Astrocyte of the spinal cord (primary cell): Measurements from ENCODE around the gene MXD4.

Experiments used
- DNase-seq: peaks from one replicate; pipeline ENCODE4 v3.0.0; 2011; ENCODE audit warnings: low read depth, low spot score
- H3K4me3 ChIP-seq: 2 replicates; pipeline ENCODE4 v1.5.1; 2011; ENCODE audit warnings: low read depth, mild to moderate bottlenecking, low read length, moderate library complexity
- in situ Hi-C: cut with HindIII; loops from 2 replicates; pipeline ENCODE4 v1.10.0; 2017; ENCODE audit warnings: low sequenced_read_pairs
- TF ChIP-seq, protein P1 (sequence below): IDR thresholded peaks from 2 replicates; pipeline ENCODE4 v1.5.1; 2012; ENCODE audit warnings: low read depth, mild to moderate bottlenecking, low read length, inconsistent platforms

The MXD4 gene

GRCh38 chr4:2250357-2251072 is 11.4 kb downstream of the MXD4 start:
- DNase-seq, result no peak
- in situ Hi-C loops, result no loop called here
- H3K4me3 ChIP-seq, result no peak overlapping the region
- TF ChIP-seq, protein P1, sequence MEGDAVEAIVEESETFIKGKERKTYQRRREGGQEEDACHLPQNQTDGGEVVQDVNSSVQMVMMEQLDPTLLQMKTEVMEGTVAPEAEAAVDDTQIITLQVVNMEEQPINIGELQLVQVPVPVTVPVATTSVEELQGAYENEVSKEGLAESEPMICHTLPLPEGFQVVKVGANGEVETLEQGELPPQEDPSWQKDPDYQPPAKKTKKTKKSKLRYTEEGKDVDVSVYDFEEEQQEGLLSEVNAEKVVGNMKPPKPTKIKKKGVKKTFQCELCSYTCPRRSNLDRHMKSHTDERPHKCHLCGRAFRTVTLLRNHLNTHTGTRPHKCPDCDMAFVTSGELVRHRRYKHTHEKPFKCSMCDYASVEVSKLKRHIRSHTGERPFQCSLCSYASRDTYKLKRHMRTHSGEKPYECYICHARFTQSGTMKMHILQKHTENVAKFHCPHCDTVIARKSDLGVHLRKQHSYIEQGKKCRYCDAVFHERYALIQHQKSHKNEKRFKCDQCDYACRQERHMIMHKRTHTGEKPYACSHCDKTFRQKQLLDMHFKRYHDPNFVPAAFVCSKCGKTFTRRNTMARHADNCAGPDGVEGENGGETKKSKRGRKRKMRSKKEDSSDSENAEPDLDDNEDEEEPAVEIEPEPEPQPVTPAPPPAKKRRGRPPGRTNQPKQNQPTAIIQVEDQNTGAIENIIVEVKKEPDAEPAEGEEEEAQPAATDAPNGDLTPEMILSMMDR, result no peak

- no peak for DNase-seq
- TF ChIP-seq, protein P1, result no peak
- H3K4me3 ChIP-seq, result no peak overlapping the region
- in situ Hi-C loops, result no loop called here
These were observed 12.2 kb downstream of the MXD4 start for GRCh38 chr4:2249526-2250356.

GRCh38 chr4:2248821-2249261 is 13.1 kb downstream of the MXD4 start:
- no peak for DNase-seq
- TF ChIP-seq, protein P1, result no peak
- in situ Hi-C loops, result no loop called here
- no peak overlapping the region for H3K4me3 ChIP-seq

GRCh38 chr4:2248044-2248780 is 13.7 kb downstream of the MXD4 start:
- no peak for DNase-seq
- in situ Hi-C loops, result no loop called here
- no peak overlapping the region for H3K4me3 ChIP-seq
- TF ChIP-seq, protein P1, result no peak

DNA sequence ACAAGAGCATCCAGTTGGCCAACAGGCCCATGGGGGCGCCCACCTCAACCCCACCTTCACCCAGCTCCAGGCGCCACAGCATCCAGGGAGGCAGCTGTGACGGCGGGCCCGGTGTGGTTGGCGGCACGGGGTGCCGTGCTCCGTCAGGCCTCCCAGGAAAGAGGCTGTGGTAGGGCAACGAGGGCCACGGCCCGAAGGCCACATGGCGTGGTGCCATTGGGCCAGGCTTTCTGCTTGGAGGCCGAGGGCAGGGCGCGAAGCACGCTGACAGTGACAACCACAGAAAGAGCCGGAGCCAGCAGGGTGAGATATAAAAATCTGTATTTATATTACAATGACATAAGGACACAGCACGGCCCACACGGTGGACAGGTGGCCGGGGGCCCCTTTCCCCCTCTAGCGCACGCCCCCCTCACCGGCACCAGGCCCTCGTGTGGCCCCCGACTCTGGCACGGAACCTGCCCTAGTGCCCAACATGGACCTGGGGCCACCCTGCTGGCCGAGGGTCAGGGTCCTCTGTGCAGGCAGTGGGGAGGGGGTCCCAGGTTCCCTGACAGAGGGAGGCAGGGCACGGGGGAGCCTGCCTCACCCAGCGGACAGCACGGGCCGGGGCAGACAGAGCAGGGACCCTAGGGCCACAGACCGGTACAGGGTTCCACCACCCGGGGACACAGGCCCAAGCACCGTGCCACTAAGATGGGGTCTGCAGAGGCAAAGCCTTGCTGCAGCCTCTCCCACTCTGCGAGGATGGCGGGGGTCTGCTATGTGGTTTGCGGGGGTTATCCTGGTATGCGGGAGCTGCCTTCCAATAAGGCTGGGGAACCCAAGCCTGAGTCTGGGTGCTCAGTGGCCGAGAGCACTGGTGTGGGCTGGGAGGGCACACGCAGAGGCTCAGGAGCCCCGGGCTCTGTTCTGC is 14.5 kb downstream of the MXD4 start:
- in situ Hi-C loops, result no loop called here
- no peak for DNase-seq
- TF ChIP-seq, protein P1, result no peak
- H3K4me3 ChIP-seq, result no peak overlapping the region
